Smooth muscle cell (in vitro differentiated cells): Measurements from ENCODE around the gene SLC19A1. TPM values are rescaled to one million over a fixed set of nuclear protein-coding genes. Genes with fewer than 3 reads are reported as not detected.
"Not testable (repeated sequence)": the region's sequence is repeated elsewhere in the genome, so short reads cannot be mapped to it uniquely, and the experiment has no call there.

Experiments
- DNase-seq: peaks from one replicate; lab custom pipeline; 2025; ENCODE audit not compliant: unreplicated experiment; lab: John Stamatoyannopoulos, UW
- H2AFZ ChIP-seq: fragments of 200-600 bp; sonication (generic); 2 replicates; pipeline ENCODE4 v1.6.0; 2016; ENCODE audit warnings: antibody characterized with exemption, low read depth, mild to moderate bottlenecking
- H3F3A ChIP-seq: fragments of 200-600 bp; sonication (generic); 2 replicates; pipeline ENCODE4 v1.6.0; 2017; ENCODE audit warnings: antibody characterized with exemption, low read depth
- H3K27ac ChIP-seq: fragments of 200-600 bp; sonication (generic); 2 replicates; pipeline ENCODE4 v1.5.1; 2016; ENCODE audit warnings: low read depth, mild to moderate bottlenecking
- H3K27me3 ChIP-seq: fragments of 200-600 bp; sonication (generic); 2 replicates; pipeline ENCODE4 v1.6.1; 2016; ENCODE audit warnings: low read depth, mild to moderate bottlenecking
- H3K36me3 ChIP-seq: fragments of 200-600 bp; sonication (generic); 2 replicates; pipeline ENCODE4 v1.5.1; 2016; ENCODE audit warnings: low read depth
- H3K4me1 ChIP-seq: fragments of 200-600 bp; sonication (generic); 2 replicates; pipeline ENCODE4 v1.5.1; 2016; ENCODE audit warnings: low read depth
- H3K4me2 ChIP-seq: fragments of 200-600 bp; sonication (generic); 2 replicates; pipeline ENCODE4 v1.6.0; 2016; ENCODE audit warnings: mild to moderate bottlenecking
- H3K4me3 ChIP-seq: fragments of 200-600 bp; sonication (generic); 2 replicates; pipeline ENCODE4 v1.5.1; 2016; ENCODE audit warnings: mild to moderate bottlenecking
- H3K79me2 ChIP-seq: fragments of 200-600 bp; sonication (generic); 2 replicates; pipeline ENCODE4 v1.6.0; 2016; ENCODE audit warnings: low read depth, mild to moderate bottlenecking
- H3K9ac ChIP-seq: fragments of 200-600 bp; sonication (generic); 2 replicates; pipeline ENCODE4 v1.6.0; 2016; ENCODE audit warnings: low read depth
- H3K9me3 ChIP-seq: fragments of 200-600 bp; sonication (generic); replicated peaks from 2 replicates; pipeline ENCODE4 v1.5.1; 2016; ENCODE audit warnings: low read depth
- H4K20me1 ChIP-seq: fragments of 200-600 bp; sonication (generic); 2 replicates; pipeline ENCODE4 v1.6.0; 2016; ENCODE audit warnings: low read depth
- WGBS: methylation state at CpG from one replicate; pipeline ENCODE4 v1.1.7; 2016; ENCODE audit warnings: low lambda C conversion rate; 5-methylcytosine and 5-hydroxymethylcytosine counted together
- polyA plus RNA-seq: library from polyadenylated mRNA; unstranded; fragments of >200 nt; fragmentation: Nextera tagmentation; extraction: Ambion mirVana; gene quantifications from 2 replicates; pipeline ENCODE4 v1.2.1, GENCODE V29; 2016
- total RNA-seq: library from RNA; depleted of rRNA; stranded (reverse); fragments of >200 nt; gene quantifications from 2 replicates; pipeline ENCODE4 v1.2.3, GENCODE V29; 2014
- TF ChIP-seq, protein P1 (sequence below): fragments of 200-600 bp; sonication (generic); IDR thresholded peaks from 2 replicates; pipeline ENCODE4 v1.5.1; 2017; ENCODE audit warnings: borderline replicate concordance, mild to moderate bottlenecking, antibody characterized with exemption; ENCODE audit not compliant: insufficient read depth, poor library complexity, severe bottlenecking

SLC19A1 gene
- total and polyA plus RNA-seq, 2 experiments from 2014 or later = 2.3 to 33.2 TPM

DNA sequence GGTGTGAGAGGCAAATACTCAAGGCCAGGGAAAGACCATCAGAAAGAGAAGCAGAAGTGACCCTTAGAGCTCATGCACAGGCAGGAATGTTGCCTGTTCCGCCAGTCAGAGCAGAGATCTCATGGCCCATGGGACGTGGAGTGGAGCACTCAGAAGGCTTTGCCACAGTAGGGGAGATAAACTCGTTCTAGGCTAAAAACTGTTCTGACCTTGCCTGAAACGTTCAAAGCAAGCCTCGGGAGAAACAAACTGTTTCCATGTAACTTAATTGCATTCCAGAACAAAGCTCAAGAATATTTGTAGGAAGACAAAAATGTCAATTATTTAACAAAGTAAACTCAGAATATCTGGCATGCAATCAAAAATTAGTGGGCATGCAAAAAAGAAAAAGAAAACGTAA is 20.7 kb upstream of the SLC19A1 start:
- H3K27ac ChIP-seq = no peak overlapping the region
- no peak overlapping the region for H3K9ac ChIP-seq
- peaks cover 5% of the 10 kb centered on the region for H3K27me3 ChIP-seq
- no peaks in the 10 kb centered on the region for H3K4me1 ChIP-seq
- no peak overlapping the region for H3K4me2 ChIP-seq
- WGBS = 53% methylated on average over 6 of the region's 6 CpGs
- no peak overlapping the region for H3K4me3 ChIP-seq
- DNase-seq = no peak
- no peaks in the 10 kb centered on the region for H3K79me2 ChIP-seq
- TF ChIP-seq, protein P1, sequence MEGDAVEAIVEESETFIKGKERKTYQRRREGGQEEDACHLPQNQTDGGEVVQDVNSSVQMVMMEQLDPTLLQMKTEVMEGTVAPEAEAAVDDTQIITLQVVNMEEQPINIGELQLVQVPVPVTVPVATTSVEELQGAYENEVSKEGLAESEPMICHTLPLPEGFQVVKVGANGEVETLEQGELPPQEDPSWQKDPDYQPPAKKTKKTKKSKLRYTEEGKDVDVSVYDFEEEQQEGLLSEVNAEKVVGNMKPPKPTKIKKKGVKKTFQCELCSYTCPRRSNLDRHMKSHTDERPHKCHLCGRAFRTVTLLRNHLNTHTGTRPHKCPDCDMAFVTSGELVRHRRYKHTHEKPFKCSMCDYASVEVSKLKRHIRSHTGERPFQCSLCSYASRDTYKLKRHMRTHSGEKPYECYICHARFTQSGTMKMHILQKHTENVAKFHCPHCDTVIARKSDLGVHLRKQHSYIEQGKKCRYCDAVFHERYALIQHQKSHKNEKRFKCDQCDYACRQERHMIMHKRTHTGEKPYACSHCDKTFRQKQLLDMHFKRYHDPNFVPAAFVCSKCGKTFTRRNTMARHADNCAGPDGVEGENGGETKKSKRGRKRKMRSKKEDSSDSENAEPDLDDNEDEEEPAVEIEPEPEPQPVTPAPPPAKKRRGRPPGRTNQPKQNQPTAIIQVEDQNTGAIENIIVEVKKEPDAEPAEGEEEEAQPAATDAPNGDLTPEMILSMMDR = no peak
- no peaks in the 10 kb centered on the region for H3K36me3 ChIP-seq
- H2AFZ ChIP-seq = no peak overlapping the region
- H3F3A ChIP-seq = no peaks in the 10 kb centered on the region
- no peaks in the 10 kb centered on the region for H4K20me1 ChIP-seq
- no peaks in the 10 kb centered on the region for H3K9me3 ChIP-seq

DNA sequence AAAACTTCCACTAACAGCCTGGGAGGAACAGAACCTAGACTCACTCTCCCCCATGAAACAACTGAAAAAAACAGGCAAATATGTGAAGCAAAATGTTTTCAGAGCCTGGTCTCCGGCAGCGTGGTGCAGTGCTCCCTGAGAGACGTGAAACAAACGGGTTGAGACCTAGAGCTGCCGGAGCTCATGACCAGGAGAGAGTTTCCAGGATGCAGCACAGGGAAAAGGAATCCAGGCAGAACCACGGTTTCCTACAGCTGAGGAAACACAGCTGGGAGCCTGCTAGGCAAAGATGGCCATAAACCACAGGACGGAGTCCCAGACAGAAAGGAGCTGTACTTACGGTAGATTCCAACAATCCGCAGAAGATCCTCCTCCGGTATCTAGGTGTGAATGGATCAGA is 20.2 kb upstream of the SLC19A1 start:
- Histone ChIP-seq H3K4me1 (no peaks in the 10 kb centered on the region), H4K20me1 (no peaks in the 10 kb centered on the region), H3K9ac (no peak overlapping the region), H3K36me3 (no peaks in the 10 kb centered on the region), H3K4me3 (no peak overlapping the region), H3K9me3 (no peaks in the 10 kb centered on the region), H3K79me2 (no peaks in the 10 kb centered on the region), H3K27ac (no peak overlapping the region), H2AFZ (no peak overlapping the region), H3F3A (no peaks in the 10 kb centered on the region), H3K27me3 (peaks cover 5% of the 10 kb centered on the region), H3K4me2 (no peak overlapping the region)
- no peak for DNase-seq
- WGBS = 77% methylated on average over 10 of the region's 10 CpGs
- TF ChIP-seq, protein P1 = no peak

DNA sequence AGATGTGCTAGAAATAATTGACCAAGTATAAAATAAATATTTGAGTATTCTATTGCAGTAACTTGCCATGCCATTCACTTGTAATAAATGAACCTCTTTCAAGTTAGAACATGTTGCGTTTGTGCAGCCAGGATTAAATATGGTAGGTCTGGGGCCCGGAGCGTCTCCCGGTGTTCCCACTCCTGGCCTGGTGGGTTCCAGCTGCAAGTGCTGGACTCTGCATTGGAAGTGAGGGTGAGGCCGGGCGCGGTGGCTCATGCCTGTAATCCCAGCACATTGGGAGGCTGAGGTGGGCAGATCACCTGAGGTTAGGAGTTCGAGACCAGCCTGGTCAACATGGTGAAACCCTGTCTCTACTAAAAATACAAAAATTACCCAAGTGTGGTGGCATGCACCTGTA is 19.0 kb upstream of the SLC19A1 start:
- not testable (repeated sequence) for H3K36me3 ChIP-seq, H3K4me3 ChIP-seq, H3K9me3 ChIP-seq, H3K27me3 ChIP-seq, H2AFZ ChIP-seq, H3K79me2 ChIP-seq, H4K20me1 ChIP-seq, H3K4me2 ChIP-seq, H3F3A ChIP-seq, H3K4me1 ChIP-seq, DNase-seq, H3K27ac ChIP-seq, H3K9ac ChIP-seq
- 88% methylated on average over 8 of the region's 8 CpGs for WGBS

DNA sequence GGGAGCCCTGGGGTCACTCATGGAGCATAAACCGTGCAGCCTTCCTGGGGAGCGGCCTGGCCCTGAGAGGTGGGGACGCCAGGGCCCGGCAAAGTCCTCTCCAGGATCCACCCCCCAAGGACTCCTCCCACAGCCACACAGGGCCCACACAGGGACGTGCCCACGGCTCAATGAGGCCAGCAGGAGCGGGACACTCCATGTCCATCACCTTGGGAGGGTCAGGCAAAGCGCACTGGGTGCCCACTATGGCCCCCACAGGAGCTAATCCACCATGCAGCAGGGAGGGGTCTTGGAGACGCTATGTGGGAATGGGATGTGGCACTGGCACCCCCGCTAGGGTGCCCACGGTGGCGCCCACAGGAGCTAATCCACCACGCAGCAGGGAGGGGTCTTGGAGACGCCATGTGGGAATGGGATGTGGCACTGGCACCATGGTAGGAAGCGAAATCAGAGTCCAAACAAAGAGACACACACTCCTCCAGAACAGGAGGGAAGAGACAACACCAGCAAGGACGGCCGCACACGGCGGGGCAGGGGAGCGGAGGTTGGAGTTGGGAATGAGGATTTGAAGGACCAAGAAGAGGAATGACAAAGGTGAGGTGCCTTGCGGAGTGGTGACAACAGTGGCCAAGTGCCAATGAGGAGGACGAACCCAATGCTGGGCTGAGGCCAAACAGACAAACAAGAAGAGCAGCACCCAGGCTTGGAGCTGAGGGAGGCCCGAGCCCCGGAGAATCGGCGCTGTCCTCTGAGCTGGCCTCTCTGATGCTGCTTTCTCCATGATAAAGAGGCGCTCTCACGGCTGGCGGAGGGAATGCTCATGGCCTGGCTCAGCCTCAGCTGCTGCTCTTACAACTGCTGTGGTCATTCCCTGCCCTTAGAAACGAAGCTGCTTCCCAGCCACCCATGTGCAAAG is 18.1 kb upstream of the SLC19A1 start:
- no peak overlapping the region for H2AFZ ChIP-seq
- no peaks in the 10 kb centered on the region for H3K27me3 ChIP-seq
- 86% methylated on average over 30 of the region's 30 CpGs for WGBS
- no peak overlapping the region for H3K4me2 ChIP-seq
- no peaks in the 10 kb centered on the region for H3F3A ChIP-seq
- TF ChIP-seq, protein P1 = no peak
- no peak overlapping the region for H3K4me3 ChIP-seq
- DNase-seq = no peak
- no peaks in the 10 kb centered on the region for H4K20me1 ChIP-seq
- H3K79me2 ChIP-seq = no peaks in the 10 kb centered on the region
- H3K4me1 ChIP-seq = no peaks in the 10 kb centered on the region
- H3K9ac ChIP-seq = no peak overlapping the region
- no peak overlapping the region for H3K27ac ChIP-seq
- H3K9me3 ChIP-seq = no peaks in the 10 kb centered on the region
- no peaks in the 10 kb centered on the region for H3K36me3 ChIP-seq
